GM12878 (cell line): ENCODE data around the gene FOXL1. TPM values are rescaled to one million over a fixed set of nuclear protein-coding genes. Genes with fewer than 3 reads are reported as not detected.

Source experiments
- ATAC-seq: fragments of 200-7000 bp; cut with Tn5 transposase; 3 replicates; pipeline ENCODE4 v1.9.1; 2020; ENCODE audit warnings: mild to moderate bottlenecking, moderate library complexity
- BruUV-seq: library from RNA; stranded (reverse); fragments of 400-500 nt; replicated peaks from 2 replicates; lab custom pipeline; 2021; lab: Mats Ljungman, UMichigan
- CTCF ChIA-PET: fragments of 300-600 bp; sonication (Branson Sonifier 250); formaldehyde crosslinking; extraction: SDS; loops from one replicate; lab custom pipeline; 2021; ENCODE audit warnings: inconsistent platforms; lab: Yijun Ruan, JAX
- POLR2A ChIA-PET: fragments of 350-600 bp; formaldehyde crosslinking; extraction: SDS; loops from one replicate; lab custom pipeline; 2021; ENCODE audit warnings: inconsistent platforms; lab: Charles Lee
- RAD21 ChIA-PET: fragments of 300-600 bp; sonication (Branson Sonifier 250); formaldehyde crosslinking; loops from one replicate; lab custom pipeline; 2023; ENCODE audit warnings: antibody characterized with exemption; ENCODE audit not compliant: unreplicated experiment; lab: Charles Lee
- SMC1A ChIA-PET: fragments of 300-600 bp; sonication (Branson Sonifier 250); formaldehyde crosslinking; loops from one replicate; lab custom pipeline; 2023; ENCODE audit not compliant: unreplicated experiment, uncharacterized antibody; lab: Charles Lee
- DNase-seq: peaks from one replicate; pipeline ENCODE4 v3.0.0-alpha.2; 2011; ENCODE audit warnings: low read depth, low spot score
- FAIRE-seq: peaks from 3 replicates; lab custom pipeline; 2011; peaks lifted over from hg19 to GRCh38; lab: Jason Lieb, UNC
- H2AFZ ChIP-seq: 2 replicates; pipeline ENCODE4 v1.6.0; 2011; ENCODE audit warnings: low read depth, low read length, control low read depth; ENCODE audit not compliant: control insufficient read depth
- H3K27ac ChIP-seq: 2 replicates; pipeline ENCODE4 v1.5.1; 2011; ENCODE audit warnings: control low read depth; ENCODE audit not compliant: control insufficient read depth, insufficient read depth
- H3K27me3 ChIP-seq, 2 experiments: replicated peaks in 1 of 2; 2 replicates each; pipeline versions ENCODE4 v1.6.0 to v1.6.1; 2011; ENCODE audit warnings: low read length in 1 of 2; ENCODE audit not compliant: control insufficient read depth in 2 of 2, insufficient read depth in 2 of 2
- H3K36me3 ChIP-seq, 2 experiments: 2 replicates each; pipeline ENCODE4 v1.5.1; 2011; ENCODE audit warnings: low read length in 1 of 2; ENCODE audit not compliant: control insufficient read depth in 2 of 2, insufficient read depth in 2 of 2
- H3K4me1 ChIP-seq: 2 replicates; pipeline ENCODE4 v1.6.1; 2011; ENCODE audit warnings: mild to moderate bottlenecking, low read length, moderate library complexity, mixed read lengths; ENCODE audit not compliant: control insufficient read depth, insufficient read depth
- H3K4me2 ChIP-seq: 2 replicates; pipeline ENCODE4 v1.6.0; 2011; ENCODE audit warnings: control low read depth; ENCODE audit not compliant: control insufficient read depth, insufficient read depth
- H3K4me3 ChIP-seq: fragments of 200-600 bp; sonication (generic); 2 replicates; pipeline ENCODE4 v1.5.1; 2016
- H3K79me2 ChIP-seq: 2 replicates; pipeline ENCODE4 v1.6.0; 2011; ENCODE audit warnings: low read length; ENCODE audit not compliant: control insufficient read depth, insufficient read depth
- H3K9ac ChIP-seq: 2 replicates; pipeline ENCODE4 v1.8.0; 2011; ENCODE audit warnings: low read length, control low read depth, mixed read lengths; ENCODE audit not compliant: control insufficient read depth, insufficient read depth
- H3K9me3 ChIP-seq: replicated peaks from 3 replicates; pipeline ENCODE4 v1.5.1; 2011; ENCODE audit warnings: mild to moderate bottlenecking, low read length; ENCODE audit not compliant: control insufficient read depth, insufficient read depth
- H4K20me1 ChIP-seq: 2 replicates; pipeline ENCODE4 v1.6.0; 2011; ENCODE audit not compliant: control insufficient read depth, insufficient read depth
- GATAD2B ChIP-seq: fragments of 450-650 bp; conservative IDR thresholded peaks from 2 replicates; pipeline ENCODE4 v1.6.1; 2017; ENCODE audit warnings: low read depth, mild to moderate bottlenecking, moderate library complexity
- NR2C1 ChIP-seq: fragments of 450-650 bp; IDR thresholded peaks from 2 replicates; pipeline ENCODE4 v1.6.1; 2017; ENCODE audit warnings: antibody characterized with exemption, mild to moderate bottlenecking, moderate library complexity
- RB1 ChIP-seq: fragments of 450-650 bp; formaldehyde crosslinking; IDR thresholded peaks from 2 replicates; pipeline ENCODE4 v1.6.1; 2017; ENCODE audit warnings: mild to moderate bottlenecking, borderline replicate concordance
- ZNF24 ChIP-seq: fragments of 450-650 bp; IDR thresholded peaks from 2 replicates; pipeline ENCODE4 v1.6.1; 2017; ENCODE audit warnings: antibody characterized with exemption, mild to moderate bottlenecking
- ZNF622 ChIP-seq: fragments of 450-650 bp; IDR thresholded peaks from 2 replicates; pipeline ENCODE4 v1.6.1; 2017; ENCODE audit warnings: mild to moderate bottlenecking, inconsistent platforms
- WGBS: methylation state at CpG from one replicate; pipeline ENCODE4 v1.1.6; 2016; ENCODE audit warnings: low lambda C conversion rate; ENCODE audit not compliant: insufficient replicate concordance, insufficient coverage; ENCODE audit errors: missing lambda C conversion rate; 5-methylcytosine and 5-hydroxymethylcytosine counted together
- in situ Hi-C: fragments of 300-500 bp; cut with MboI; formaldehyde crosslinking; loops from 9 replicates; pipeline ENCODE4 v1.14.3; 2018; ENCODE audit warnings: mixed read lengths
- intact Hi-C: fragments of 100-400 bp; cut with micrococcal nuclease; formaldehyde crosslinking; loops from one replicate; pipeline ENCODE4 v1.14.2; 2022; ENCODE audit not compliant: unreplicated experiment
- polyA plus RNA-seq, 11 experiments: library from polyadenylated mRNA; depleted of rRNA in 4 of 11; unstranded in 6 of 11; stranded (reverse) in 5 of 11; fragments of >200 nt; fragmentation: Nextera tagmentation in 4 of 11; fragmentation: Illumina TruSeq in 1 of 11; extraction: Ambion mirVana in 4 of 11; extraction: Trizol in 1 of 11; gene quantifications; 1 replicate in 1 of 11; 2 replicates in 10 of 11; pipeline versions ENCODE4 v1.2.1 to v1.2.3, GENCODE V29; 2011 to 2016; ENCODE audit warnings: inconsistent platforms in 2 of 11, missing spikeins in 2 of 11, low read depth in 1 of 11
- total RNA-seq, 4 experiments: library from RNA; depleted of rRNA in 3 of 4; stranded (reverse); fragments of >200 nt in 3 of 4; fragmentation: Illumina TruSeq in 1 of 4; extraction: Trizol in 1 of 4; gene quantifications; 2 replicates each; pipeline versions ENCODE4 v1.2.1 to v1.2.3, GENCODE V29; 2013 to 2021
- TF ChIP-seq, protein P1 (sequence below): fragments of 450-650 bp; IDR thresholded peaks from 2 replicates; pipeline ENCODE4 v1.6.1; 2017; ENCODE audit warnings: low read depth, mild to moderate bottlenecking, moderate library complexity
- TF ChIP-seq, protein P2 (sequence below): IDR thresholded peaks from 2 replicates; pipeline ENCODE4 v1.6.1; 2011; ENCODE audit warnings: mild to moderate bottlenecking, low read depth, low read length, moderate library complexity; ENCODE audit not compliant: insufficient replicate concordance
- TF ChIP-seq, protein P3 (sequence below): IDR thresholded peaks from 2 replicates; pipeline ENCODE4 v1.6.1; 2011; ENCODE audit warnings: low read depth, low read length, improper control_type of control experiment, borderline replicate concordance
- TF ChIP-seq, protein P4 (sequence below): fragments of 450-650 bp; IDR thresholded peaks from 2 replicates; pipeline ENCODE4 v1.6.1; 2018; ENCODE audit warnings: borderline replicate concordance, mild to moderate bottlenecking; ENCODE audit not compliant: partially characterized antibody

FOXL1 gene
- total and polyA plus RNA-seq, 10 of the 15 experiments (the other 5 are each of a cell fraction or from before 2014, with no cell fraction given) = 0.05 TPM; not detected in 9

DNA sequence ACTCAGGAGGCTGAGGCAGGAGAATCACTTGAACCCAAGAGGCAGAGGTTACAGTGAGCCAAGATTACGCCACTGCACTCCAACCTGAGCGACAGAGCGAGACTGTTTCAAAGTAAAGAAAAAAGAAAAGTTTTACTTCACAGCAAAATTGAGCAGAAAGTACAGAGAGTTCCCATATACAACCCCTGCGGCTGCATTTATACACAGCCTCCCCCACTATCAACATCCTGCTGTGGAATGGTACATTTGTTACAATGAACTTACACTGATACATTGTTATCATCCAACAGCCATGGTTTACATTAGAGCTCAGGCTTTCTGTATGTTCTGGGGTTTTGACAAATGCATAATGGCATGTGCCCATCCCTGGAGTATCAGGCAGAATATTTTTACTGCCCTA, 20.8 kb upstream of the FOXL1 start:
- POLR2A ChIA-PET = interaction anchor here (1.0 kb wide), 1 partner anchor 110 kb away, joined by 3 read pairs; no protein-coding TSS in a partner anchor
- CTCF ChIA-PET = interaction anchor here (1.0 to 2.3 kb wide), 2 partner anchors 22 to 505 kb away, joined by 4 to 11 read pairs; no protein-coding TSS in a partner anchor
- ATAC-seq = no peak
- no peaks in the 10 kb centered on the region; the same call in 1 of the 2 replicates for H3K4me1 ChIP-seq
- RAD21 ChIA-PET = interaction anchor here (1.7 kb wide), 1 partner anchor 505 kb away, joined by 6 read pairs; no protein-coding TSS in a partner anchor
- no peak overlapping the region for H2AFZ ChIP-seq
- no peak overlapping the region for H3K9ac ChIP-seq
- 73% methylated on average over 4 of the region's 4 CpGs for WGBS
- no peak overlapping the region for H3K4me3 ChIP-seq
- H4K20me1 ChIP-seq = no peaks in the 10 kb centered on the region
- no peaks in the 10 kb centered on the region; the same call in 2 of the 3 replicates for H3K9me3 ChIP-seq
- H3K36me3 ChIP-seq = no peaks in the 10 kb centered on the region
- TF ChIP-seq, protein P1, sequence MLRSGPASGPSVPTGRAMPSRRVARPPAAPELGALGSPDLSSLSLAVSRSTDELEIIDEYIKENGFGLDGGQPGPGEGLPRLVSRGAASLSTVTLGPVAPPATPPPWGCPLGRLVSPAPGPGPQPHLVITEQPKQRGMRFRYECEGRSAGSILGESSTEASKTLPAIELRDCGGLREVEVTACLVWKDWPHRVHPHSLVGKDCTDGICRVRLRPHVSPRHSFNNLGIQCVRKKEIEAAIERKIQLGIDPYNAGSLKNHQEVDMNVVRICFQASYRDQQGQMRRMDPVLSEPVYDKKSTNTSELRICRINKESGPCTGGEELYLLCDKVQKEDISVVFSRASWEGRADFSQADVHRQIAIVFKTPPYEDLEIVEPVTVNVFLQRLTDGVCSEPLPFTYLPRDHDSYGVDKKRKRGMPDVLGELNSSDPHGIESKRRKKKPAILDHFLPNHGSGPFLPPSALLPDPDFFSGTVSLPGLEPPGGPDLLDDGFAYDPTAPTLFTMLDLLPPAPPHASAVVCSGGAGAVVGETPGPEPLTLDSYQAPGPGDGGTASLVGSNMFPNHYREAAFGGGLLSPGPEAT = no peak
- TF ChIP-seq, protein P2, sequence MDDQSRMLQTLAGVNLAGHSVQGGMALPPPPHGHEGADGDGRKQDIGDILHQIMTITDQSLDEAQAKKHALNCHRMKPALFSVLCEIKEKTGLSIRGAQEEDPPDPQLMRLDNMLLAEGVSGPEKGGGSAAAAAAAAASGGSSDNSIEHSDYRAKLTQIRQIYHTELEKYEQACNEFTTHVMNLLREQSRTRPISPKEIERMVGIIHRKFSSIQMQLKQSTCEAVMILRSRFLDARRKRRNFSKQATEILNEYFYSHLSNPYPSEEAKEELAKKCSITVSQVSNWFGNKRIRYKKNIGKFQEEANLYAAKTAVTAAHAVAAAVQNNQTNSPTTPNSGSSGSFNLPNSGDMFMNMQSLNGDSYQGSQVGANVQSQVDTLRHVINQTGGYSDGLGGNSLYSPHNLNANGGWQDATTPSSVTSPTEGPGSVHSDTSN = no peak
- no peak for TF ChIP-seq GATAD2B
- no peak for TF ChIP-seq ZNF24
- no peak for TF ChIP-seq ZNF622
- TF ChIP-seq NR2C1 = no peak
- TF ChIP-seq, protein P3, sequence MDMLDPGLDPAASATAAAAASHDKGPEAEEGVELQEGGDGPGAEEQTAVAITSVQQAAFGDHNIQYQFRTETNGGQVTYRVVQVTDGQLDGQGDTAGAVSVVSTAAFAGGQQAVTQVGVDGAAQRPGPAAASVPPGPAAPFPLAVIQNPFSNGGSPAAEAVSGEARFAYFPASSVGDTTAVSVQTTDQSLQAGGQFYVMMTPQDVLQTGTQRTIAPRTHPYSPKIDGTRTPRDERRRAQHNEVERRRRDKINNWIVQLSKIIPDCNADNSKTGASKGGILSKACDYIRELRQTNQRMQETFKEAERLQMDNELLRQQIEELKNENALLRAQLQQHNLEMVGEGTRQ = no peak
- TF ChIP-seq RB1 = no peak
- TF ChIP-seq, protein P4, sequence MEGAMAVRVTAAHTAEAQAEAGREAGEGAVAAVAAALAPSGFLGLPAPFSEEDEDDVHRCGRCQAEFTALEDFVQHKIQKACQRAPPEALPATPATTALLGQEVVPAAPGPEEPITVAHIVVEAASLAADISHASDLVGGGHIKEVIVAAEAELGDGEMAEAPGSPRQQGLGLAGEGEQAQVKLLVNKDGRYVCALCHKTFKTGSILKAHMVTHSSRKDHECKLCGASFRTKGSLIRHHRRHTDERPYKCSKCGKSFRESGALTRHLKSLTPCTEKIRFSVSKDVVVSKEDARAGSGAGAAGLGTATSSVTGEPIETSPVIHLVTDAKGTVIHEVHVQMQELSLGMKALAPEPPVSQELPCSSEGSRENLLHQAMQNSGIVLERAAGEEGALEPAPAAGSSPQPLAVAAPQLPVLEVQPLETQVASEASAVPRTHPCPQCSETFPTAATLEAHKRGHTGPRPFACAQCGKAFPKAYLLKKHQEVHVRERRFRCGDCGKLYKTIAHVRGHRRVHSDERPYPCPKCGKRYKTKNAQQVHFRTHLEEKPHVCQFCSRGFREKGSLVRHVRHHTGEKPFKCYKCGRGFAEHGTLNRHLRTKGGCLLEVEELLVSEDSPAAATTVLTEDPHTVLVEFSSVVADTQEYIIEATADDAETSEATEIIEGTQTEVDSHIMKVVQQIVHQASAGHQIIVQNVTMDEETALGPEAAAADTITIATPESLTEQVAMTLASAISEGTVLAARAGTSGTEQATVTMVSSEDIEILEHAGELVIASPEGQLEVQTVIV = no peak
- no peak for FAIRE-seq
- no peak overlapping the region for H3K27ac ChIP-seq
- peaks cover 10% of the 10 kb centered on the region for H3K79me2 ChIP-seq
- intact Hi-C loops (no loop called here), in situ Hi-C loops (loop anchor here (10.0 kb wide), 1 partner anchor 837 kb away; the partner anchor contains the start of gene MAP1LC3B)
- DNase-seq = no peak
- SMC1A ChIA-PET = interaction anchor here (0.8 to 1.4 kb wide), 3 partner anchors 13 to 508 kb away, joined by 3 read pairs; no protein-coding TSS in a partner anchor
- H3K4me2 ChIP-seq = no peak overlapping the region
- H3K27me3 ChIP-seq = no peaks in the 10 kb centered on the region
- no TSS peak for BruUV-seq
